HepG2 (cell line): ENCODE measurements around the gene TROAP.

Source experiments
- POGZ ChIP-seq: sonication (generic); formaldehyde crosslinking; IDR thresholded peaks from 2 replicates; pipeline ENCODE4 v1.4.0; 2020; ENCODE audit warnings: mild to moderate bottlenecking, missing genetic modification reagents
- REST ChIP-seq, 2 experiments: IDR thresholded peaks; 2 replicates each; pipeline ENCODE4 v1.6.1; 2011 to 2012; ENCODE audit warnings: low read length in 2 of 2, borderline replicate concordance in 1 of 2, low read depth in 1 of 2, mild to moderate bottlenecking in 1 of 2, moderate library complexity in 1 of 2
- ZNF580 ChIP-seq: IDR thresholded peaks from 2 replicates; pipeline ENCODE4 v1.6.1; 2016; ENCODE audit warnings: low read depth, borderline replicate concordance
- TF ChIP-seq, protein P1 (sequence below): sonication (generic); formaldehyde crosslinking; IDR thresholded peaks from 2 replicates; pipeline ENCODE4 v1.9.0; 2022; ENCODE audit warnings: missing genetic modification reagents, mild to moderate bottlenecking, borderline replicate concordance

DNA sequence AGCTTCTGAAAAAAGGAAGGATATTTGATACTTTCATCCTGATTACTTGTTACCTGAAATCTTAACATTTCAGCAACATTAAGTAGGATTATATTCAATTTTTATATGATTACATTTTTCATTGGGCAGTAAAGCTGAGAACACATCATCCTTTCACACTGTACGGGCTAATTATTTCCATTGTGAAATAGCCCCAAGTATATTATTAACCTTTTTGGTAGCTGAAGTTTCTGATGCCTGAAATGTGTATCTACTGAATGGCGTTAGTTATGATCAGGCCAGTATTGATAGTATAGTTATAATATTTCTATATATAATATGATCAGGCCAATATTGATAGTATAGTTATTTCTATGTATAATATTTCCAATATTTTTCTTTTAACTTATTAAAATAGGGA, 54.3 kb downstream of the TROAP start:
- TF ChIP-seq, protein P1, sequence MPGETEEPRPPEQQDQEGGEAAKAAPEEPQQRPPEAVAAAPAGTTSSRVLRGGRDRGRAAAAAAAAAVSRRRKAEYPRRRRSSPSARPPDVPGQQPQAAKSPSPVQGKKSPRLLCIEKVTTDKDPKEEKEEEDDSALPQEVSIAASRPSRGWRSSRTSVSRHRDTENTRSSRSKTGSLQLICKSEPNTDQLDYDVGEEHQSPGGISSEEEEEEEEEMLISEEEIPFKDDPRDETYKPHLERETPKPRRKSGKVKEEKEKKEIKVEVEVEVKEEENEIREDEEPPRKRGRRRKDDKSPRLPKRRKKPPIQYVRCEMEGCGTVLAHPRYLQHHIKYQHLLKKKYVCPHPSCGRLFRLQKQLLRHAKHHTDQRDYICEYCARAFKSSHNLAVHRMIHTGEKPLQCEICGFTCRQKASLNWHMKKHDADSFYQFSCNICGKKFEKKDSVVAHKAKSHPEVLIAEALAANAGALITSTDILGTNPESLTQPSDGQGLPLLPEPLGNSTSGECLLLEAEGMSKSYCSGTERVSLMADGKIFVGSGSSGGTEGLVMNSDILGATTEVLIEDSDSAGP = no peak
- TF ChIP-seq REST (IDR thresholded peaks at IDR 0.05; ENCODE audit: borderline replicate concordance in 1 of 2, low read depth in 1 of 2, low read length in 2 of 2) (no peak), ZNF580 (no peak), POGZ (no peak)
